ENCODE results near the gene KLHDC4. TPM values are rescaled to one million over a fixed set of nuclear protein-coding genes. Genes with fewer than 3 reads are reported as not detected.

The KLHDC4 gene
- total and polyA plus RNA-seq, 7 experiments from 2014 or later, result 20.0 to 110 (median 83.0) TPM

GRCh38 chr16:87705771-87706277, 60.0 kb downstream of the KLHDC4 start:
- peaks cover 0 to 22% (median 3%) of the 10 kb centered on the region in 5 donors for H3K36me3 Mint-ChIP-seq
- POLR2A ChIA-PET, result no interaction called here

GRCh38 chr16:87704754-87705353, 60.9 kb downstream of the KLHDC4 start:
- H3K4me1 Mint-ChIP-seq, result peaks cover 28 to 46% (median 41%) of the 10 kb centered on the region in 7 donors
- DNase-seq (no peak), ATAC-seq (no peak)
- Histone ChIP-seq H3K4me1 (ENCODE audit: control insufficient read depth in 2 of 2, insufficient read depth in 2 of 2, low read length in 2 of 2) (peaks cover 13 to 31% of the 10 kb centered on the region in 2 donors), H3K36me3 (ENCODE audit: control insufficient read depth in 2 of 3, insufficient read depth in 3 of 3, low read length in 3 of 3) (peaks cover 0 to 54% (median 8%) of the 10 kb centered on the region in 3 experiments), H3K27ac (ENCODE audit: low read depth, low read length) (no peak overlapping the region), H3K4me3 (ENCODE audit: low read length) (no peak overlapping the region), H3K9me3 (ENCODE audit: control insufficient read depth in 2 of 3, low read length in 3 of 3) (no peaks in the 10 kb centered on the region), H3K27me3 (ENCODE audit: control insufficient read depth in 2 of 2, insufficient read depth in 2 of 2, low read length in 2 of 2) (no peaks in the 10 kb centered on the region)
- H3K4me3 Mint-ChIP-seq, result peak overlapping the region in 2 of 10 donors; percentile 43 to 57
- H3K27me3 Mint-ChIP-seq, result no peaks in the 10 kb centered on the region
- H3K36me3 Mint-ChIP-seq, result peaks cover 0 to 17% (median 3%) of the 10 kb centered on the region in 5 donors
- no peaks in the 10 kb centered on the region for H3K9me3 Mint-ChIP-seq
- CTCF ChIA-PET, result no interaction called here
- POLR2A ChIA-PET, result no interaction called here
- H3K27ac Mint-ChIP-seq, result peak overlapping the region in 7 of 9 donors; percentile 27 to 69 (median 48)
- intact Hi-C loops (cut with micrococcal nuclease), result loop anchor here in 1 of 2 donors (5.0 kb wide), 1 partner anchor 62 kb away; the partner anchor contains the start of gene KLHDC4

More at GRCh38 chr16:87705771-87706277, 60.0 kb downstream of the KLHDC4 start:
- H3K9me3 ChIP-seq (ENCODE audit: control insufficient read depth in 2 of 3, low read length in 3 of 3), result no peaks in the 10 kb centered on the region
- H3K27me3 ChIP-seq (ENCODE audit: control insufficient read depth in 2 of 2, insufficient read depth in 2 of 2, low read length in 2 of 2), result no peaks in the 10 kb centered on the region
- no peak overlapping the region for H3K27ac ChIP-seq (ENCODE audit: low read depth, low read length)
- peaks cover 9 to 64% (median 11%) of the 10 kb centered on the region in 3 experiments for H3K36me3 ChIP-seq (ENCODE audit: control insufficient read depth in 2 of 3, insufficient read depth in 3 of 3, low read length in 3 of 3)
- CTCF ChIA-PET, result no interaction called here
- H3K9me3 Mint-ChIP-seq, result no peaks in the 10 kb centered on the region
- no peak overlapping the region for H3K4me3 Mint-ChIP-seq
- H3K27me3 Mint-ChIP-seq, result no peaks in the 10 kb centered on the region
- H3K4me3 ChIP-seq (ENCODE audit: low read length), result no peak overlapping the region
- DNase-seq (no peak), ATAC-seq (no peak)
- peaks cover 13 to 29% of the 10 kb centered on the region in 2 donors for H3K4me1 ChIP-seq (ENCODE audit: control insufficient read depth in 2 of 2, insufficient read depth in 2 of 2, low read length in 2 of 2)
- no peak overlapping the region for H3K27ac Mint-ChIP-seq
- peaks cover 25 to 41% (median 36%) of the 10 kb centered on the region in 7 donors for H3K4me1 Mint-ChIP-seq
- intact Hi-C loops (cut with micrococcal nuclease), result no loop called here

DNA sequence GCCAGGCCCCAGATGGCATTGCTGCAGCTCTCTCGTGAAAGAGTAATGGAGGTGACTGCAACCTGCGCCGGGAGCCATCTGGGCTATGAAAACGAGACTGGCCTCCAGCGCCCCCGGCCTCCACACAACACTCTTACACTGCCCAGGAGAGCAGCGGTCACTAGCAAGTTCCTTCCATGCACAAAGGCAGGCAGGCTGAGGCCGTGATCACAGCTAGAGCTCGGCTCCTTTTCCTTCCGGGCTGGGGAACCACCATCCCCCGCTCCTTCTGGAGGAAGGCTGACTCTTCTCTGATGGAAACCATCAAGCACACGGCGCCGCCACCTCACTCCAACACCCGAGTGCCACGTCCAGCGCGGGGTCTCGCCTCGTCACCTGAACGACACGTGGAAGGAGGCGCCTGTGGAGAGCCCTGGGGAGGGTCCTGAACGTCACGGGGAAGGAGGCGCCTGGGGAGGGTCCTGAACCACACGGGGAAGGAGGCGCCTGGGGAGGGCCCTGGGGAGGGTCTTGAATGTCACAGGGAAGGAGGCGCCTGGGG, 61.9 kb downstream of the KLHDC4 start:
- peak overlapping the region in 2 of 10 donors; percentile 75 to 79 for H3K4me3 Mint-ChIP-seq
- peak overlapping the region in 3 of 9 donors; percentile 30 to 81 (median 73) for H3K27ac Mint-ChIP-seq

DNA sequence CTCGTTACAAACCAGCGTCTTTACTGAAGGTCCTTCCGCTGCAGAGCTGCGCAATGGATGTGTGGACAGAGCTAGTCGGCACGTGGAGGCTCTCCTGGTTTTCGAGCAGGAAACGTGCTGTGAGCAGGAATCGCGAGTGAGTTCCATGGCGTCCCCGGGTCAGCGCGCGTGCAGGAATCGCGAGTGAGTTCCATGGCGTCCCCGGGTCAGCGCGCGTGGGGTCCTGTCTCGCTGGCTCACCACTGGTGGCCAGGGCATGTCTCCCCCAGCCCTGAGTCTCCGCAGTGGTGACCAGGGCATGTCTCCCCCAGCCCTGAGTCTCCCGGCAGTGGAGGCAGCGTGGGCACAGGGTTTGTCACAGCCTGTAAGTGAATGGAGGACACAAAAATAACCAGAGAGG, 62.7 kb downstream of the KLHDC4 start:
- intact Hi-C loops (cut with micrococcal nuclease), result loop anchor here in 1 of 2 donors (5.0 kb wide), 1 partner anchor 64 kb away; the partner anchor contains the start of gene KLHDC4

More for the DNA sequence above, 61.9 kb downstream of the KLHDC4 start:
- no peaks in the 10 kb centered on the region for H3K27me3 ChIP-seq (ENCODE audit: control insufficient read depth in 2 of 2, insufficient read depth in 2 of 2, low read length in 2 of 2)
- ChIA-PET POLR2A (interaction anchor here (0.8 kb wide), 1 partner anchor 291 kb away, joined by 3 read pairs; no protein-coding TSS in a partner anchor), CTCF (no interaction called here)
- Mint-ChIP-seq H3K9me3 (no peaks in the 10 kb centered on the region), H3K27me3 (no peaks in the 10 kb centered on the region), H3K36me3 (peaks cover 0 to 17% (median 3%) of the 10 kb centered on the region in 5 donors), H3K4me1 (peaks cover 28 to 50% (median 45%) of the 10 kb centered on the region in 7 donors)
- no peaks in the 10 kb centered on the region for H3K9me3 ChIP-seq (ENCODE audit: control insufficient read depth in 2 of 3, low read length in 3 of 3)
- ATAC-seq, result no peak
- intact Hi-C loops (cut with micrococcal nuclease), result loop anchor here in 1 of 2 donors (5.0 kb wide), 1 partner anchor 63 kb away; the partner anchor contains the start of gene KLHDC4
- no peak overlapping the region for H3K4me3 ChIP-seq (ENCODE audit: low read length)
- peaks cover 13 to 31% of the 10 kb centered on the region in 2 donors for H3K4me1 ChIP-seq (ENCODE audit: control insufficient read depth in 2 of 2, insufficient read depth in 2 of 2, low read length in 2 of 2)
- H3K27ac ChIP-seq (ENCODE audit: low read depth, low read length), result no peak overlapping the region
- no peak for DNase-seq
- H3K36me3 ChIP-seq (ENCODE audit: control insufficient read depth in 2 of 3, insufficient read depth in 3 of 3, low read length in 3 of 3), result peaks cover 0 to 45% (median 7%) of the 10 kb centered on the region in 3 experiments

DNA sequence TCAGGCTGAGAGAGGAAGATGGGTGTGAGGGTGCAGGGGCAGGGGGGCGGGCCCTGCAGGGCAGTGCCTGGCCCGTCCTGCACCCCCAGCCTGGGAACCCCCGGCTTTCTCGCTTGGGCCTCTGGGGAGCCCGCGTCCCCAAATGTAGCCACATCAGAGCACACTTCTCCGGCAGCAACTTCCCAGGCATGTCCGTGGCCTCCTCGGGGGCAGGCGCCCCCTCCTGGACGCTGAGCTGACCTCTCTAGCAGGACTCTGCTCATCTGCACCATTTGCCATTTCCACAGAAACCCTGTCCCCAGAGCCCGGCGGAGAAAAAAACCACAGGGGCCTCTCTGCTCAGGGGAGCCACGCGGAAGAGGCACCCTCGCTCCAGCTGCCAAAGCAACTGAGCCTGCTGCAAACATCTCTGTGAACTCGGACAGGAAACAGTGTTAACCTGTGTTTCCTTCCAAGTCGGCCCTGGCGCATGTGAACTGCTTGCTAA, 63.4 kb downstream of the KLHDC4 start:
- ATAC-seq, result peak; percentile 60
- H3K9me3 ChIP-seq (ENCODE audit: control insufficient read depth in 2 of 3, low read length in 3 of 3), result no peaks in the 10 kb centered on the region
- H3K4me1 Mint-ChIP-seq, result peaks cover 29 to 55% (median 50%) of the 10 kb centered on the region in 7 donors
- no peaks in the 10 kb centered on the region for H3K9me3 Mint-ChIP-seq
- intact Hi-C loops (cut with micrococcal nuclease), result loop anchor here in 1 of 2 donors (1.0 to 5.0 kb wide), 2 partner anchors 11 to 65 kb away; partner anchors contain the start of gene KLHDC4
- peaks cover 0 to 7% (median 0%) of the 10 kb centered on the region in 5 donors for H3K36me3 Mint-ChIP-seq
- peak in 6 of 9 donors; percentile 21 to 41 (median 36) for DNase-seq
- H3K27ac Mint-ChIP-seq, result peak overlapping the region; percentile 66 to 93 (median 91)
- H3K36me3 ChIP-seq (ENCODE audit: control insufficient read depth in 2 of 3, insufficient read depth in 3 of 3, low read length in 3 of 3), result peaks cover 0 to 30% (median 0%) of the 10 kb centered on the region in 3 experiments
- ChIA-PET CTCF (interaction anchor here (0.6 to 1.7 kb wide), 2 partner anchors 67 to 1141 kb away, joined by 3 to 6 read pairs; no protein-coding TSS in a partner anchor), POLR2A (interaction anchor here (0.6 to 1.4 kb wide), 3 partner anchors 11 to 63 kb away, joined by 3 to 5 read pairs (median 3); partner anchors contain the start of gene KLHDC4)
- H3K27ac ChIP-seq (ENCODE audit: low read depth, low read length), result peak overlapping the region; percentile 57
- H3K27me3 ChIP-seq (ENCODE audit: control insufficient read depth in 2 of 2, insufficient read depth in 2 of 2, low read length in 2 of 2), result no peaks in the 10 kb centered on the region
- H3K27me3 Mint-ChIP-seq, result no peaks in the 10 kb centered on the region
- no peak overlapping the region for H3K4me3 ChIP-seq (ENCODE audit: low read length)
- H3K4me1 ChIP-seq (ENCODE audit: control insufficient read depth in 2 of 2, insufficient read depth in 2 of 2, low read length in 2 of 2), result peaks cover 21 to 31% of the 10 kb centered on the region in 2 donors
- peak overlapping the region; percentile 15 to 84 (median 76) for H3K4me3 Mint-ChIP-seq

More for the DNA sequence above, 62.7 kb downstream of the KLHDC4 start:
- peak overlapping the region; percentile 2 for H3K27ac ChIP-seq (ENCODE audit: low read depth, low read length)
- peaks cover 29 to 54% (median 49%) of the 10 kb centered on the region in 7 donors for H3K4me1 Mint-ChIP-seq
- CTCF ChIA-PET, result no interaction called here
- H3K4me1 ChIP-seq (ENCODE audit: control insufficient read depth in 2 of 2, insufficient read depth in 2 of 2, low read length in 2 of 2), result peaks cover 19 to 31% of the 10 kb centered on the region in 2 donors
- H3K36me3 ChIP-seq (ENCODE audit: control insufficient read depth in 2 of 3, insufficient read depth in 3 of 3, low read length in 3 of 3), result peaks cover 0 to 37% (median 0%) of the 10 kb centered on the region in 3 experiments
- no peaks in the 10 kb centered on the region for H3K27me3 ChIP-seq (ENCODE audit: control insufficient read depth in 2 of 2, insufficient read depth in 2 of 2, low read length in 2 of 2)
- peak overlapping the region; percentile 66 to 93 (median 91) for H3K27ac Mint-ChIP-seq
- no peak for ATAC-seq
- no peak overlapping the region for H3K4me3 ChIP-seq (ENCODE audit: low read length)
- H3K27me3 Mint-ChIP-seq, result no peaks in the 10 kb centered on the region
- peak overlapping the region; percentile 15 to 84 (median 76) for H3K4me3 Mint-ChIP-seq
- H3K9me3 ChIP-seq (ENCODE audit: control insufficient read depth in 2 of 3, low read length in 3 of 3), result no peaks in the 10 kb centered on the region
- POLR2A ChIA-PET, result interaction anchor here (0.6 to 1.4 kb wide), 3 partner anchors 53 to 290 kb away, joined by 3 to 5 read pairs (median 3); partner anchors contain the start of gene KLHDC4
- no peak for DNase-seq
- H3K9me3 Mint-ChIP-seq, result no peaks in the 10 kb centered on the region
- peaks cover 0 to 11% (median 2%) of the 10 kb centered on the region in 5 donors for H3K36me3 Mint-ChIP-seq

GRCh38 chr16:87701505-87701921, 64.3 kb downstream of the KLHDC4 start:
- Mint-ChIP-seq H3K4me1 (peaks cover 29 to 55% (median 50%) of the 10 kb centered on the region in 7 donors), H3K36me3 (peaks cover 0 to 7% (median 2%) of the 10 kb centered on the region in 5 donors), H3K27ac (peak overlapping the region; percentile 66 to 91 (median 83)), H3K4me3 (peak overlapping the region in 7 of 10 donors; percentile 7 to 81 (median 54)), H3K27me3 (no peaks in the 10 kb centered on the region), H3K9me3 (no peaks in the 10 kb centered on the region)
- peaks cover 0 to 21% (median 0%) of the 10 kb centered on the region in 3 experiments for H3K36me3 ChIP-seq (ENCODE audit: control insufficient read depth in 2 of 3, insufficient read depth in 3 of 3, low read length in 3 of 3)
- H3K4me3 ChIP-seq (ENCODE audit: low read length), result no peak overlapping the region
- H3K4me1 ChIP-seq (ENCODE audit: control insufficient read depth in 2 of 2, insufficient read depth in 2 of 2, low read length in 2 of 2), result peaks cover 21 to 31% of the 10 kb centered on the region in 2 donors
- H3K27me3 ChIP-seq (ENCODE audit: control insufficient read depth in 2 of 2, insufficient read depth in 2 of 2, low read length in 2 of 2), result no peaks in the 10 kb centered on the region
- H3K9me3 ChIP-seq (ENCODE audit: control insufficient read depth in 2 of 3, low read length in 3 of 3), result no peaks in the 10 kb centered on the region
- intact Hi-C loops (cut with micrococcal nuclease), result loop anchor here in 1 of 2 donors (5.0 kb wide), 1 partner anchor 66 kb away; the partner anchor contains the start of gene KLHDC4
- peak overlapping the region; percentile 57 for H3K27ac ChIP-seq (ENCODE audit: low read depth, low read length)
- CTCF ChIA-PET, result interaction anchor here (1.7 kb wide), 1 partner anchor 66 kb away, joined by 6 read pairs; no protein-coding TSS in a partner anchor
- POLR2A ChIA-PET, result interaction anchor here (0.6 to 0.7 kb wide), 2 partner anchors 12 to 40 kb away, joined by 3 to 4 read pairs; no protein-coding TSS in a partner anchor
- DNase-seq (no peak), ATAC-seq (no peak)
